NAMALWA (cell line): ENCODE measurements around the gene AWAT1.
"Not testable (repeated sequence)": the region's sequence is repeated elsewhere in the genome, so short reads cannot be mapped to it uniquely, and the experiment has no call there.

Experiments
- DNase-seq: peaks from one replicate; pipeline ENCODE4 v3.0.0-alpha.2; 2015; ENCODE audit warnings: low spot score

Gene AWAT1

GRCh38 chrX:70234355-70234754 is at the start of gene AWAT1:
TSS of gene AWAT1 (plus strand) at chrX:70234655. CDS start at chrX:70234696, 41 bp downstream.
- DNase-seq, result no peak

DNA sequence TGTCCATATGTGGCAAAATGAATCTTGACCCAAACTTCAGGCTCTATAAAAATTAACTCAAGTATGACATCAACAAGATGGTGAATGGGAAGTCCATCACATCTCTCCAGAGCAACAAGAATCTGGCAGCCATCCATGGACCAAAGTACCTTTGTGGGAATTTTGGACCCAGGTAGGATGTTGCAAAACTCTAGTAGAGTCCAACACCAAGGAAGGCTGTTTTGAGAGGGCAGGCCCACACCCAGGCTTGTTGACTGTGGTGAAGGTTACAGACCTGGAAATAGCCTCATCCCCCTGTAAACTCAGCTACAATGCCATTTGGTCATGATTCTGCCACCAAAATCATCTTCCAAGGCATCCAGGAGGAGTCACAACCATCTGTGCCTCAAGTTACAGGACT is 44.2 kb upstream of the AWAT1 start:
- DNase-seq, result no peak

GRCh38 chrX:70196961-70197720 is 37.3 kb upstream of the AWAT1 start:
- DNase-seq, result peak; percentile 78

GRCh38 chrX:70201732-70202131 is 32.7 kb upstream of the AWAT1 start:
- DNase-seq, result no peak

DNA sequence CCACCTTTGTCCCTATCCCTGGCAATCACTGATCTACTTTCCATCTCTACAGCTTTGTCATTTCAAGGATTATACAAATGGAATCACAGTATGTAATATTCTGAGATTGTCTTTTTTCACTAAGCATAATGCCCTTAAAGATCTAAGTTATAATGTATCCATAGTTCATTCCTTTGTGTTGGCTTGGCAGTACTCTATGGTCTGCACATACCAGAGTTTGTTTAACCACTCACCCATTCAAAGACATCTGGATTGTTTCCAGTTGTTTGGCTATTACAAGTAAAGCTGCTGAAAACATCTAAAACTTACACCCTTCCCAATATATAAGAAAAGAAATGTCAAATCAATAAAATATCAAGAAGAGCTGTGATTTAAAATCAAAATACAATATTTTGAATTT is 26.0 kb upstream of the AWAT1 start:
- DNase-seq, result no peak

DNA sequence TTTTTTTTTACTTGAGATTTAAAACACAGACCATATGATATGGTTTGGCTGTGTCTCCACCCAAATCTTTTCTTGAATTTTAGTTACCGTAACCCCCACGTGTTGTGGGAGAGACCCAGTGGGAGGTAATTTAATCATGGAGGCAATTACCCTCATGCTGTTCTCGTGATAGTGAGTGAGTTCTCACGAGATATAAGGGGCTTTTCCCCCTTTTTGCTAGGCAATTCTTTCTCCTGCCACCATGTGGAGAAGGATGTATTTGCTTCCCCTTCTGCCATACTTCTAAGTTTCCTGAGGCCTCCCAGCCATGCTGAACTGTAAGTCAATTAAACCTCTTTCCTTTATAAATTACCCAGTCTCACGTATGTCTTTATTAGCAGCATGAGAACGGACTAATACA is 24.9 kb upstream of the AWAT1 start:
- not testable (repeated sequence) for DNase-seq

DNA sequence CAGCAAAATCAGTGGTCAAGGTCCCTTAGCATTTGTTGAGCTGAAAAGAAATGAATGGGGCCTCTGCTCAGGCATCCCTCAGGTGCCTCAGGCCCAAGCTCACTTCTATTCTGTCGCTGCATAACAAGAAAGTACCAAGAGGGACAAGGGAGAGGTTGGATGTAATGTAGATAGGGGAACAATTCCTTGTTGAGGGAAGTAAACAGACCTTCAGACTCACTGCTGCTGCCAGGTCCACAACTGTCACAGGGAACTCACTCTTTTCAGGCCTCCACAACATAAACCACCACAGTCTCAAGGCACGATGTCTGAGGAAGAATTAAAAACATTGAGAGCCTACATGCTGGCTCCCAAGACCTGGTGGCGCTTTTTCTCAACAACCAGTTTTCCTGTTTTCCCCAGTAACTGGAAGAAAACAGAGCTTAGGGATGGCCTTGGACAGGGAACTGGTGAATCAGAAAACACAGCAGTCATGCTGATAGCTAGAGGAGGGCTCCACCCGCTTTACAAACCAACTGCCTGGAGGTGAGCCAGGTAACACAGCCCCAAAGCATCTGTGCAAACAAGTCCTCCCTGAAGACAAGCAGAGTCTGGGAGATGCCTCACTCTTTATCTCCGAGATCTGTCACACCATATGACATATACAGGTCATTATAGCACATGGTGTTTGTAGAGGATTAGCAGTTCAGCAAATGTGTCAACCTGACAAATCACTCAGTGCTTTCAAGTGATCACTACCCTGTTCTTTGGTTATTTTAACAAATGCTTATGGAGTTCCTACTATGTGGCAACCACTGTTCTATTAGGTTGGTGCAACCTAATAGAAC is 14.3 kb upstream of the AWAT1 start:
- no peak for DNase-seq

DNA sequence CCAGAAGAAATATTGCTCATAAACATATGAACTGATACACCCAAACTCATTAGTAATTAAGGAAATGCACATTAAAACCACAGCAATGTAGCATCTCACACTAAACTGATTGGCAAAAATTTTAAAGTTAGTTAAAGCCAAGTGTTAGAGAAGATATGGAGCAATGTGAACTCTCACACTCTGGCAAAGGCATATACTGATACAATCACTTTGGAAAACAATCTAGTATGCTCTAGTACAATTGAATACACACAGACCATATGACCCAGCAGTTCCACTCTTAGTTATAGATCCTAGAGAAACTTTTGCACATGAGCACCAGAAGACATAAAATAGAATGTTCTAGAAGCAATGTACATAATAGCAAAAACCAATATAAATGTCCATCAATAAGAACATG is 8.4 kb upstream of the AWAT1 start:
- DNase-seq, result no peak

- DNase-seq, result no peak
These were observed 7.8 kb upstream of the AWAT1 start for GRCh38 chrX:70226687-70227086.

DNA sequence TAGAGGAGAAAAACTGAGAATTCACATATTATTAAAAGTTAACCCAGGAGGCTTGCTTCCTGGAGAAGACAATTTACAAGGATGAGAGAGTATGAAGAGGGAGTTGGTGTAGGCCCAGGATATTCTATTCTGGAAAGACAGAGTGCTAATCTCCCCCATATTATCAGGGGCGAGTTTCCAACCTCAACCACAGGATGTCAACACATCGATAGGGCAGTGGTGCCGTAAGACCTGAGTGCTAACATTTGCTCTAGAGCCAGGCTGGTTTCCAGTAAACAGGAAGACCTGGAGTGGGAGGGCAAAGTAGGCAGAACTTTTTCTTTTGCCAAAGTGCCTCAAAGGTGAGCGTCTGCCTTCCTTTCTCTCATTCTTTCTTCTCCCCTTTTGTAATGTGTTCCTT is 2.8 kb upstream of the AWAT1 start:
- DNase-seq, result no peak

DNA sequence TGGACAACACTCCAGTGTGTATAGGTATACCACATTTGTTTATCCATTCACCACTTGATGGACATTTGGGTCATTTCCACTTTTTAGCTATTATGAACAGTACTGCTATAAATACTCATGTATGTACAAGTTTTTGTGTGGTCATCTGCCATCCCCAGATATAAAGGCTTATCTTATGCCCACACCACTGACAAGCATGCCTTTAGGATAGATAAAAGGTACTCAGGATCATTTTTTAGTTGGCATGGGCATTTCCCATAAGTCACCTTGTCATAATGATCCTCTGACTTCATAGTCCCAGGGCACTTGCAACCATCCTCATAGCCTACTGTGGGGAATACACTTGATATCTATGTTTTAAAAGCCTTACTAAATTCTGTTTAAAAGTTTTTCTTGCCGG is 6.3 kb downstream of the AWAT1 start:
- DNase-seq, result no peak

DNA sequence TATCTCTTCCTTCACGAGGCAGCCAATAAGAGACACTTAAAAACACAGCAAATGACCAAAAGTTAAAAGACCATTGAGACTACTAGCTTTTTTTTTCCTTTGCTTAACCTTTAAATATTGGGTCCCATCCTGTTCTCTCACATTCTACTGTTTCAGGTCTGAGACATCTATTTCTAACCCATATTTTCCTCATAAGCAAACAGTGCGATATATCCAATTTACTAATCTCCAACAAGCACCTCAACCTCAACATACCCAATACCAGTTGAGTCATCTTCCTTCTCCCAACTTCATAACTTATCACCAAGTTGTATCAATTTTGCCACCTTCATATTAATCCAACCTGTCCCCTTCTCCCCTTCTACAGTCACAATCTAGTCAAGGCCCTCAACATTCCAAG is 7.0 kb downstream of the AWAT1 start:
- DNase-seq, result no peak

DNA sequence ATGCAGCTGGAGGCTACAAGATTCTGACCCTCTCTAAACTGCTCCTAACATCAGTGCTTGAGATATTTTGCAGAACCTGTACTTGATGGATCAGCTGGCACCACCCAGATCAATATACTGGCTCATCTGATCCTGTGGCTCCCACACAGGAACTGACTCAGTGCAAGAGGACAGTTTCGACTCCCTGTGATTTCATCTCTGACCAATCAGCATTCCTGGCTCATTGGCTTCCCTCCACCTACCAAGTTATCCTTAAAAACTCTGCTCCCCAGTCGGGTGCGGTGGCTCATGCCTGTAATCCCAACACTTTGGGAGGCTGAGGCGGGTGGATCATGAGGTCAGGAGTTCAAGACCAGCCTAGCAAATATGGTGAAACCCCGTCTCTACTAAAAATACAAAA is 9.1 kb downstream of the AWAT1 start:
- not testable (repeated sequence) for DNase-seq

- no peak for DNase-seq
These were observed 10.4 kb downstream of the AWAT1 start for GRCh38 chrX:70244881-70245280.

DNA sequence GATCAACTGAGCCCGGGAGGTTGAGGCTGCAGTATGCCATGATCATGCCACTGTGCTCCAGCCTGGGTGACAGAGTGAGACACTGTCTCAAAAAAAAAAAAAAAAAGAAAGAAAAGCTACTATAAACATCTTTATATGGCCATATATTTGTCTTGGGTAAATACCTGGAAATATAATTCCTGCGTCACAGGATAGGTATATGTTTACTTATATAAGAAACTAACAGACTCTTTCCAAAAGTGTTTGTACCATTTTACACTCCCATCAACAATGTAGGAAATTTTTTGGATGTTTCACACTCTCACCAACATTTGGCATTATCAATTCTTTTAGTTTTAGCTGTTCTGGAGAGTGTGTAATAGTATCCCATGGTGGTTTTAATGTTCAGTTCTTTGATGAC is 12.8 kb downstream of the AWAT1 start:
- DNase-seq, result no peak

DNA sequence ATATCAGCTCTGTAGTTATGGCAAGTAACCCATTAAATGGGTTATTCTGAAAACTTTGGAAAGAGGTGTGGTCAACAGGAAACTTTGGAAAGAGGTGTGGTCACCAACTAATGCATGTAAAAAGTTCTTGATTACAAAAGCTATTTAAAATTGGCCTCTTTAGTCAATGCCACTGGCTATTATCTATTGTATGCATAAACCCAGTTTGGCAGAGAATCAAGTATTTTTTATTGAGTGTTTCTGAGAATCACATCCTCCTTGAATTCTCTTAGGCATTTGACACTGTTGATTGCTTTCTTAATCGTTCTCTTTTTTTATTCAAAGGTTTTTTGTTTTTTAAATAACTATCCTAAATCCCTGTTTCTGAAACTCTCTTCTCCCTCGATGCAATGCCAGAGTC is 18.0 kb downstream of the AWAT1 start:
- no peak for DNase-seq

DNA sequence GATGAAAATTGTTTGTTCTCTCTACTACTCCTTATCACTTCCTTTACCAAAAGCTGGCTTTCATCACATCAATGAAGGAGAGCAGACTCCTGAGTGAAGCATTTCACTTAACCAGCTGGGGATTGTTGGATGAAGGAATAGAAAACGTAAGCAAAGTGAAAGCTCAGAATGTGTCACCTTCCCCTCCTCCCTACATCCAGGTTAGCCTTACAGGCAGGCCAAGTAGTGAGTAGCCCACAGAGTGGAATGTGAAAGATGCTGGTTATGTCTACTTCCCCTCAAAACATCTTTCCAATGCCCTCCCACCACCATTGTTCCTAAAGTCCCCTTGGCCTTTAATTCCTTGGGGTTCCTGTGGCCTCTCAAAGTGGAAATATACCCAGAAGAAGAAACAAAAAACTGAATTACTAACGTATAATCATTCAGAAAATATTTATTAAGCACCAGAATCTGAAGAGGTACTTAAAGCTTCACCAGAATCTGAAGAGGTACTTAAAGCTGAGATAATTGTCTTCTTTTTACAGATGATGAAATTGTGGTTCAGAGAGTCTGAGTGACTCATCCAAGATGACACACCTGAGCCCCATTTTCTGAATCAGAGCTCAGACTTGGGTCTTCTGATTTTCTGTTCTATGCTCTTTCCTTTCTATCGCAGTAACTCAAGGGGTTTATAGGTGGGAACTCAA is 19.1 kb downstream of the AWAT1 start:
- DNase-seq, result no peak

DNA sequence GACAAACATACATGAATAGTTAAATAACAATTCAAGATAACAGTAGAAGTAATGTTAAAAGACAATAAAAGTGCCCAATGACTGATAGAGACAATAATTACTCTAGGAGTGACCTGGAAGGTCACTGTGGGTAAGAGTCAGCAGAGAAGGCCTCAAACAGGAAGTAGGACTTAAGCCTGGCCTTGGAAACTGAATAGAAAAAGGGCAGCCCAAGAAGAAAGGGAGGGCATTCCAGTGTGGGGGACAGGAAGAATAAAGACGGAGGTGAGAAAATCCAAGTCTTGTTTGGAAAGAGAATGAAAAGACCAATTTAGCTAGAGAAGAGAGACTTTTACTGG is 19.6 kb downstream of the AWAT1 start:
- DNase-seq, result no peak

DNA sequence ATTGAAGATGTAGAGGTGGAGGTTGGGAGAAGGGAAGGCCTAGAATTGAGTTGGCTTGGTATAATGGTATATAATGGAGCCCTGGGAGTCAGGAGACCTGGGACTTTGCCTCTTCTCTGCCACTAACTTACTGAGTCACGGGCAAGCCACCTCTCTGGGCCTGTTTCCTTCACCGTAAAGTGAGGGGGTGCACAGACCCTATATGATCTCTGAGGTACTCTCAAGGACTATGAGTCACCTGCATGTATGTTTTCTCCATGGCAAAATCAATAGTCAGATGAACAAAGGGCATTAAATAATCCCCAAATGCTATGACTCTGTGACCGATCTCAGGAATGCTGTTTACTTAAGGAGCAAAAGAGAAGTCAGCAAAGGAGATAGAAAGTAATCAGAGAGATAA is 20.5 kb downstream of the AWAT1 start:
- no peak for DNase-seq

DNA sequence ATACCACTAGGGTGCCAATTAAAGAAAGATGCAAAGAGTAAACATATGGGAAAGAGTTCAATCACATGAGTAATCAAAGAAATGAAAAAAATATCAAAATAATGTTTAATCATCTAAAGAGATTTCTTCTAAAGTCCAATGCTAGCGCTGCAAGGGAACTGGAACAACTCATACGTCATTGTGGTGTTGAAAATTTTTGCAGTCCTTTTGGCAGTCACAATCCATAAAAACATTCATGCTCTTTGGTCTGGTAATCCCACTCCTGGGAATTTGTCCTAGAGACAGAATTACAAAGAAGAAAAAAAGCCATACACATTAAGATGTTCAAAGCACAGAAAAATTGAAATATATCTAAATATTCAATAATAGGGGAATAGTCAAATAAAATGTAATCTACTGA is 21.0 kb downstream of the AWAT1 start:
- no peak for DNase-seq

DNA sequence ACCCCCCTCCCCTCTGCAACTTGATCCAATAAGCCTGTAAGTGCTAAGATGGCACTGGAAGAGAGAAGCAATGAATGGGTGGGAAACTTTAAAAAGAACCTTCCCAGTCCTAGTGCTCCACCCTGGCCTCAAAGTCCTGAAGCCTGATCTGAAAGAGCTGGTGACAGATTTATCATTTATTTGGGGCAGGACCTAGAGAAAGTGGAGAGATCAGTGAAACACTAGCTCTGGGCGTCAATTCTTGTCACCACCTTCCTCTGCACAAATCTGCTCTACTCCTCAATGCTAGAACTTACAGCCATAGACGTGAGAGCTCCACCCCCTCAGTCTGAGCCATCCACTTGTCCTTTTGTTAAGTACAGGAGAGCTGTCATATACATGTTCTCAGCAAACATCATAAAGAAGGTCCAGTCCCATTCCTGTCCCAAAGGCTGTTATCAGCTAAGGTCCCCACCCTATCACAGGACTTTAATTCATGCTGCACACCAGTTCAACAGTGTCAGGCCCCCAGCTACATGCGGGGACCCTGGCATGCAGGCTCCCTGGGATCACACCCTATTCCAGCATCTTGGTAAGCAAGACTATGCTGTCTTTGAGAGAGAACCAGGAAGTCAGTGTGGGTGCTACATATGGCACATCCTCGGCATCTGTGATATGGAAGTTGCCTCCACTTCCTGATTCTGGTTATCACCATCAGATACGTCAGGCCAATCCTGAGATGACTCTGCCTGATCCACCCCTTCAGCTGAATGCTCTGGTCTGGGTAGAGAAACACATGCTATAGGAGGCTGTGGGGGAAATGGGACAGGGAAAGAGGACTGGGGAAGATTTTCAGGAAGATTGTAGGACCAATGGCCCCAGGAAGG is 23.2 kb downstream of the AWAT1 start:
- DNase-seq, result no peak

GRCh38 chrX:70260104-70260503 is 25.6 kb downstream of the AWAT1 start, which contains the start of gene P2RY4:
TSS of gene P2RY4 (minus strand) at chrX:70260204. CDS start at chrX:70259624, 580 bp downstream.
- no peak for DNase-seq
